HG02571 (cell line): ENCODE measurements around the gene NR2F1.
"Not testable (repeated sequence)": the region's sequence is repeated elsewhere in the genome, so short reads cannot be mapped to it uniquely, and the experiment has no call there.

Source experiments
- ATAC-seq: cut with Tn5 transposase; IDR thresholded peaks from one replicate; pipeline ENCODE4 v1.9.1; 2021; ENCODE audit warnings: mild to moderate bottlenecking, moderate library complexity; ENCODE audit not compliant: unreplicated experiment

The NR2F1 gene

DNA sequence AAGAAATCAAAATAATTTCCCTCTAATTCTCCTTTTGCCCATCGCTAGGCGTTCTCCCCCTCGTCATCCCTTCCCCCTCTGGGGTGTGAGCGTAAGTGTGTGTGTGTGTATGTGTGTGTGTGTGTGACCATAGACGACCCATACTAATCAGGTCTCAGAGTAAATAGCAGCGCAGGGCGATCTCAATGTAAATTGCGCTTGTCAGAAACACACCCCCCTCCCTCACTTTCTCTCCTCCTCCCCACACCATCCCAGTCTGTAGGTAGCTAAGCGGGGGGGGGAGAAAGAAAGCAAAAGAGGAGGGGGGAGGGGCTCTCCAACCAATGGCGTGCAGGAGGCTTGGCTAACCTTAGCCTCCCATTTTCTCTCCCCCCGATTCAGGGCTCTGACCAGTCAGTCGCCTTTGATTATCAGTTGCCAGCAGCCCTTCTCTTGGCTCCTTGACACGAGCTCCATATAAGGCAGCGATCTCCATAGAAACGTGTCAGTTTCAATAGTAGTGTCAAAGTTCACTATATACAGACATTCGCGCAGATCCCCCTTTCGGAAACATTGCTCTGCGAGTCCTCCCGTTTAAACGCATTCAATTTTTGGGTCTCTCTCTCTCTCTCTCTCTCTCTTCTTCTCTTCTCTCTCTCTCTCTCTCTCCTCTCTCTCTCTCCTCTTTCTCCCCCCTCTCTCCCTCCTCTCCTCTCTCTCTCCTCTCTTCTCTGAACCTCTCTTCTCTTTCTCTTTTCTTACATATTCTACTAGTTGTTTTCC, at the start of gene NR2F1:
Gene NR2F1, plus strand, starts transcription at position 546 of the 762 bp plus-strand sequence. CDS start 1,802 bp downstream, outside the sequence.
- ATAC-seq, result no peak

DNA sequence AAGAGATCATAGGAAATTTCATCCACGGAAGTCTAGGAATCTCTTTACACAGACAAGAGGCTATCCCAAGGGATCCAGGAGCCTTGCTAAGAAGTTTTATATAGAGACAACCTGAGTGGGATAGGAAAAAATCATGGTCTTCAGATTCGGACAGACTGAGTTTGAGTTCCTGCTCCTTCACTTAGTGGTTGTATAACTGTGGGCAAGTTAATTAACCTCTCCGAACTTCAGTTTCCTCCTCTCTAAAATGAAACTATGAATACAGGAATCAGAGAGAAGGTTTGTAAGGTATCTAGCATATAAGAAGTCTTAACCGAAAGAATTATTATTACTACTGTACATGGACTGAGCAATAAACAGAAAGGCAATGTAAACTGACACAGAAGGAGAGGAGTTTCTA, 37.1 kb upstream of the NR2F1 start:
- ATAC-seq, result no peak

DNA sequence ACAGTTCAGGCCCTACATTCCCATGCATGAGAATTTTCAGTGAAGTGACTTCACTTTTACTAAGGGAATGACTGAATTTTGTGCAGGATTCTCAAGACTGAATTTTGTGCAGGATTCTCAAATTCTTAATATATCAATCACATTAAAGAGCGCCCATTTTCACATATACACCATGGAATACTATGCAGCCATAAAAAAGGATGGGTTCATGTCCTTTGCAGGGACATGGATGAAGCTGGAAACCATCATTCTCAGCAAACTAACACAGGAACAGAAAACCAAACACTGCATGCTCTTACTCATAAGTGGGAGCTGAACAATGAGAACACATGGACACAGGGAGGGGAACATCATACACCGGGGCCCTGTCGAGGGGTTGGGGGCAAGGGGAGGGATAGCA, 33.4 kb upstream of the NR2F1 start:
- ATAC-seq, result not testable (repeated sequence)

DNA sequence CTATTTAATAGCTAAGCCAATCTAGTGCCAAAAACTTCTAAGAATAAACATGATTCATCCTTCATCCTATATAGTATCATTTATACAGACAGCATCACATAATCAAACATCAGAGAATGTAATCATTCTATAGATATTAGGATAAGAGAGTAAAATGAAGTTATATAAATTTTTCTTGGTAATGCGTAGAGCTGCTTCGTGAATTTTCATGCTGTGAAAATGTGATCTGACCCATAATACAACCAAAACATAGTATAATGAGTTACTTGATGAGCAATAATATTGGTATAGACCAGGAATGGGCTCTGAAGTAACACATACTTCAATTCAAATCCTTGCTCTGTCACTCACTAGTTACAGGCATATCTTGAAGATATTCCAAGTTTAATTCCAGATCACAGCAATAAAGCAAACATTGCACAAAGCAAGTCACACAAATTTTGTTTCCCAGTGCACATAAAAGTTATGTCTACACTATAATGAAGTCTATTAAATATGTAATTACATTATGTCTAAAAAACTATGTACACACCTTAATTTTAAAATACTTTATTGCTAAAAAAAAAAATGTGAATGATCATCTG, 25.9 kb upstream of the NR2F1 start:
- ATAC-seq, result no peak

DNA sequence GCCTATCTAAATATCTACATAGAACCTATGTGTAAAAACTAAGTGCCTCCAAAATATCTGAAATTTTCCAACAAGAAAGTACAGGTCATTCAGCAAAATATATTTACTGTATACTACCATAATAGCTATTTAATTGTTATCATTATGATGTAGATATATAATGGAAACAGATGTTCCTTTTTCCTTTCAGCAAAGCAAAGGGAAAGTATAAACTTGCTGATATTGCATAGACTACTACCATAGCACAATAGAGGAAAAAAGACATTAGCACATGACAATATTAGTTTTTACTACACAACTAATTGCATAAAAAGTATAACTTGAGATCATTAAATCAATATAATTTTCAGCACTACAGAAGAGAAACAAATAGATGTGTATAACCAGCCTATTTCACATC, 16.9 kb upstream of the NR2F1 start:
- no peak for ATAC-seq

DNA sequence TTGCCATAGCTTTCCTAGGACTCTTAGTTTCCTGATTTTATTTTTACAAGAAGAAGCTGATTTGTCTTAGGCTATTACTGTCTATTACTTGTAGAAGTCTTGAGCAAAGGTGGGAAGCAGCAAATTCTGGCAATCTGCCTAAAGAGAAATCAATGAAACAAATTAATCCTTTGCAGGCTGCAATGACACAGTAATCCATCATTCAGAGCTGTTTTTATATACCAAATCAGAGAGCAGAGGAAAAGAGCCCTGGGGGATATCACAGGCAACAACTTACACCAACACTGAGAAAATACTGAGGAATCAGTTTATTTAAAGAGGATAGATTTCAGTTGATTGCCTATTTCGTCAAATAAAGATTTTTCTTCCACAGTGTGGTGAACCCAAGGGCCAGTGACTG, 15.6 kb upstream of the NR2F1 start:
- no peak for ATAC-seq

DNA sequence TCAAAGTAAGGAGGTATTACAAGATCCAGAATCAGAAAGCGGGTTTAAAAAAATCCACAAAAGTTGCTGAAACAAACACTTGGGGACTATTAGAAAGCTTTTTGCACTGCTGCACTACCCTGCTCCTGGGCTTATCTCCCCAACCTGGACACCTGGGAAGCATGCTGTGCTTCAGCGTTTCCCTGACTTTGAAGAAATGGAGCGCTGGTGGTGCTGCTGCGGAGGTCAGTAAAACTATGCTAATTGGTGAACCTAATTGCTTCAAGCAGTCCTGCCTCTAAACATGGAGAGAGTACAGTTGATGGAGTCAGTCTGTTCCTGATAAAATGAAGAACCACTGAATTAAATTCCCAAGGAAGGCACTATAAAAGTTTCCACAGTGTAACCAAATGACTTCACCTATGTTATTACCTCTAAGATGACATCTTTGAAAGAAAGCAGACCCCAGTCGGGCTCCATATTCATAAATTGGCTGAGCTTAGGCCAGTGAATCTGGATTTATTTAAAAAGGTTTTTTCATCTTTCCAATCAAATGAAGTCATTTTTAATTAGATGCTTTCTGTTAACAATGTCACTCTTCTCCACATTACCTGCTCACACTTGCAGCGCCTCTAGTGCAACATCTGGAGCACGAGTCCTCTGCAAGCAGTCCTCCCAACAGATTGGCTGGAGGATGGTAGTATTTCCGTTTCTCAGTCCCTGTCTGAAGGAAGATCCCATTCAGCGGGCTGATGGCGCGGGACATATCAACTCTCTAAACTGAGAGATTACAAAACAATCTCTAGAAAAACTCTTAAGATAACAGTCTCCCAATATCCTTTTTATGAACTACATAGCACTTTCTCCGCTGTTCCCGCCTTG, 13.5 kb upstream of the NR2F1 start:
- ATAC-seq, result no peak

DNA sequence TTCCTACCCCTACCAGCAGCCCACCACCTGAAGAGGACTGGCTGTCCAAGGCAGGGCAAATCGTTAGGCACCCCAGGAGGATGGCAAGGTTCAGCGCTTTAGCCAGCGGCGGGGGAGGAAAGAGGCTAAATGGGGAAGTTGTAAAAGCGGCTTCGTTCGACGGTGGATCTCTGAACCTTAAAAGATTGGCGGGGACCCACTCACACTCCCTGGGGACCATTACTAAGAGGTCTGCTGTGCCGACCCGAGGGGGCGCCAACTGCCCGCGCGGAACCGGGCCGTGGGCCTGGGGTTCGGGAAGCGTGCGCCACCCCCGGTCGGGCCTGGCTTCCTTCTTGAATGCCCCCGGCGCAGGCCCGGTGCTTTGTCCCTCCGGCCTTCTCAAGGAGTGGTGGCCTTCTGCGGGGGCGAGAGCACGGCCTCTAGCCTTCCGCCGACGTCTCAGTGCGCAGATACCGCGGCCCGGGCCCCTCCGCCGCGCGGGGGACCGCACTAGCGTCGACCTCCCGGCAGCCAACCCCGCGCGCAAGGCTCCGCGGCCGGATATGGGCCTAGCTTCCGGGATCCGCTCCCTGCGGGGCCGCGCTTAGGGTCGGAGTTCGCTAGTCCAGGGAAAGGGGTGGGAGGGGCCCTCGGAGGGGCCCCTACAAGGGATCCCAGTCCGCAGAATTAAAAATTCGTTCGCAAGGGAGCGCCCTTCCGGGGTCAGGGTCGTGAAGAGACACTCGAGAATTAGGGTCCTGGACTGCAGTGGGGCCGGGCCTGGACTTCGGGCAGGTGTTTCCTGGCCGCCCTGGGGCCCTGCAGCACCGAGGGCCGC, 12.5 kb upstream of the NR2F1 start:
- ATAC-seq, result no peak

DNA sequence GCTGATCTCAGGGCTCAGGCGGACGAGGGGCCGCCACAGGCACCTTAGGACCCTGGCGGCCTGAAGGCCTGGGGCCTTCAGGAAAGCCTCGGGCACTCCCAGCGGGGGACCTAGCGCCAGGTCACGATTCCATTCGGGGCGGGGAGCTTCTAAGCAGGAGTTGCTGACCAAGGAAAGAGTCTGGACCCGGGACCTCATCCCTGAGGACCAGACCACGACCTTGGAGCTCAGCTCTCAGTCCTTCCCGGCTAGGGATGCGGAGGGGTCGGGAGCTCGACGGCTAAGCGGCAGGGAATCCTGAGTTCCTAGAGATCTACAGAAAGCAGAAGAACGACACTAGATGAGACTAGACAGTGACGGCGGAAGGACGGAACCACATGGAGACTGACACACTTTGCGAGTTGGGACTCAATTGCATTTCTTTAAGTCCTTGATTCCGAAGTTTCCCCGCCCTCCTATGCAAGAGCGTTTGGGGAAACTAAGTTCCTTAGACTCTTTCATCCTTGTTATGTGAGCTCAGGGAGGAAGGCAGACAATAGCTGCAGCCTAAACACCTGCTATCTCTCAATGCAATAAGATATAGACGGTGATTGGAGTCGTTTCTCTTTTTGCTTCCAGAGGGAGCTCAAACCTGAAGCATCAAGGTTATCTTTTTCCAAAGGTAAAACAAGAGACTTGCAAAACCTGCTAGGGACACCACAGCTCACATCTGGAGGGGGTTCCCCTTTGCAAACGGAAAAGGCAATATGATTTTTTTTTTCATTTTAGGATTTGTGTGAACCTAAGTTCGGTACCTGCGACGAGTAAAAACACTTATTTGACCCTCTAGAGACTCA, 11.7 kb upstream of the NR2F1 start:
- no peak for ATAC-seq

DNA sequence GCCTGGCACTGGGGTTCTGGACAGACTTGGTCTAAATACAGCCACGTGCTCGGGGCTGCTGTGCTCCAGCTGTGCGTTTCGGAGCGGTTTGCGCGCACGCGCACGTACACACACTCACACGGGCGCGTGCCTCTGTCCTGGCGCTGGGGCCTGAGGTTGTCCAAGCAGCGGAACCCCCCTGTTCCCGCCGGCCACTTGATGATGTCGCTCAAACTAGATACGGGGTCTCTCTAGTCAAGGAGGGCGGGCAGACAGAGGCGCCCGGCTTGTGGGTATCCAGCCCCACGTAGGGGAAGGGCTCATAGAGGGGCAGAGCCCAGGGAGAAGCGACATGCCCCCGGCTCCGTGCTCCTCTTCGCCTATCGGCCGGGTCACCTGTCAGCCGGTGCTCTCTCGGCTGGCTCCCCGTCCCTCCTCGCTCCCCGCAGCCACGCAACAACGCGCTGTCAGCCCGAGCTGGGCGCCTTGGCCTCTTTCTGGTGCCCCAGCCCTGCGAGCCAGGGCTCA, 10.9 kb upstream of the NR2F1 start:
- no peak for ATAC-seq

DNA sequence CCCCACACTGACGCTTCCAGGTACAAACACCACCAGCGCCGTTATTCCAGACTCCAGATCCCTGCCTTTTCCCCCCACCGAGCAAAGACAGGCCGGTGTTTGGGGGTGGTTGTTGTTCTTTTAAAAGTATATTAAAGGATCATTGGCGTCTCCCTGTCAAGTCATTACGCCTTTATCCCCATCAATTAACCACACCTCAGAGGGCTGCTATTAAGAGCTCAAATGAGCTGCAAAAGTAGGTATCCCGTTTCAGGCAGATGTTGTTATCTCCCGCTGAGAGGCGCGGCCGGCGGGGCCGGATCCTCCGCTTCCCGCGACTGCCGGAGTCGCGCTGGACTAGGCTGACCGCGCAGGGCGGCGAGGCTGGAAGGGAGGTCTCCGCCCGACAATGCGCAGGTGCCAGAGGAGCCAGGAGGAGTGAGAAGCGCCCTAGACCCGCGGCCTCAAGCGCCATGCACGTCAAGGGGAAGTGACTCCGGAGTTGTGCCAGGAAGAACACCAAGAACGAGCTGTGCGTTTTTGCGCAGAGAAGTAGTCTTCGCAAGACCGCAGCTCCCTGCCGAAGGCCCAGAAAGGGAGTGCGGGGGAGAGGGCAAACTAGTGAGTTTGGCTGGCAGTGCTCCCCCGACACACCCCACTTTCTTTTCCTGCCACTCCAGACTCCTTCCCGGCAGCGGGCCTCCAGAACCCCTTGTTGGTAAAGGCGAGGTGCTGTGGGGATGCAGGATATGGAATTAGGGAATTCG, 10.2 kb upstream of the NR2F1 start:
- ATAC-seq, result no peak

DNA sequence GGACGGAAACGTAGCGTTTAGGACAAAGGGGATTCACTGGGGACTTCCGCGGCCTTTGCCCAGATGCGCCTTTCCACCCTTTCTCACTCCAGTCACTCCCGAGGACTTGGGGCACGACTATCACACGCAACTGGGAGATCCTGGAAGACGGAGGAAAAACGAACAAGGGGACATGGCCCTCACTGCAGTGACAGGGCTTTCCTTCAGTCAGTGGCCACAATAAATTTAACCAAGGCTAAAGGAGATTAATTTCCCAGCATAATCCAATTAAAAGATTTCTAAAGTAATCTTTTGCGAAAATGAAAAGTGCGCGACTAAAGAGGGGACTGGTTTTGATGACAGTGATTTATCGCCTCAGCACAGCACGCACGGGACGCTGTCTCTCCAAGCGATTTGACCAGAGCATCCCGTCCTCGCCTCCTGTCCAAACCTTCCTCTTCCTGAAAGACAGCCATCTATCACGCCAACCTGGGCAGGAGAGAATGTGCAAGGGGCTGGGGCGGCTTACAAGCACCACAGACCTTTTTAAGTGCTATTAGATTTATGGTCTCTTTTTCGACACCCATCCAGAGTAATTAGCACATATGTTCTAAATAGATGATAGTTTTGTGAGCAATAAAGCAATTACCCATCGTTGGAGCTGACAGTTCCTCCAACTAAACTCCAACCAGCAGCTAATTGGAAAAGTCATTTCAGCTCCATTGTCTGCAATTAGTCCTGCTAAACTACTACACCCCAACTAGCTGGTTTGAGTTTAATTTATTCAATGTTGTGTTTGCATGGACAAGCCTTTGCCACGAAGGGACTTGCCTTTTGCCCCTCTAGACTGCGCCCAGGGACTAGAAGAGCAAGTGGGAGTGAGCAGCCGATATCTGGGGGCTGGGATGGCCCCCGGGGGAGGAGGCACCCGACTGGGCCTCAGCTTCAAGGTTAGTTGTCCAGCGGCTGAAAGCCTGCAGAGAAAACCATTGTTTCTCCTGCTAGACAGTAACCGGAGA, 9.4 kb upstream of the NR2F1 start:
- ATAC-seq, result no peak

DNA sequence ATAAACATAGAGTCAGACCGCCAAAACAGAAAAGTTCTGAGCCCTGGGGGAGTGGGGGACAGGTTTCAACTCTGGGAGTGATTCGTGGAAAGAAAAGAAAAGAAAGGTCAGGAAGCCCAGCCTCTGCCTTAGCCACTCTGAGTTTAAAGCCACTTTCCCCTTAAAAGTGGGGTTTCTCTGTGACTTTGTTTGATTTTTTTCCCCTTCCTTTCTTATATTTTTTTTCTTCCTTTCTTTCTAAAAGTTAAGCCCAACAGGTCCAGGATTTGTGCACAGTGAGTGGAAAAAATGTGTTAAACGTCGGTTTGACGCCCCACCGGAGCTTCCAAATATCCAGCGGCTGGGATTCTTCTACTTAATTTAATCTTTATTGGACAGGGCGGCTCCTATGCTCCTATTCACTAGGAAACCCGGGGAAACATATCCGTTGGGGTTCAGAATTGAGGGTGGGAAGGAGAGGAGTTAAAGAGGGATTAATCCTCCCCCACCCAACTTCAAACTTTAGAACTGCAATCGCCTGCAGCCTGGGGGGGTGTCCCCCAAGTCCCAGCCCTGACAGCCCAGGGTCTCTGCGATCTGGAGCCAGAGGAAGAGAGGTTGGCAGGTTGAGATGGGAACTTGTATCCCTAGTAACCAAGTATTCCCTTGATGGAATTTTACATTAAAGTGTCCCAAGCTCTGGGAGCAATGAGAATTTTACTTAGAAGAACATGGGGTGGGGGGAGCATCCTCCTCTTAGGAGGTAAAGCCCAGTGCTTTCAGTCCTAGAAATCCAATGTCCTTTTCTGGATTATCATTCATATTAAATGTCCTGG, 8.3 kb upstream of the NR2F1 start:
- ATAC-seq, result no peak

DNA sequence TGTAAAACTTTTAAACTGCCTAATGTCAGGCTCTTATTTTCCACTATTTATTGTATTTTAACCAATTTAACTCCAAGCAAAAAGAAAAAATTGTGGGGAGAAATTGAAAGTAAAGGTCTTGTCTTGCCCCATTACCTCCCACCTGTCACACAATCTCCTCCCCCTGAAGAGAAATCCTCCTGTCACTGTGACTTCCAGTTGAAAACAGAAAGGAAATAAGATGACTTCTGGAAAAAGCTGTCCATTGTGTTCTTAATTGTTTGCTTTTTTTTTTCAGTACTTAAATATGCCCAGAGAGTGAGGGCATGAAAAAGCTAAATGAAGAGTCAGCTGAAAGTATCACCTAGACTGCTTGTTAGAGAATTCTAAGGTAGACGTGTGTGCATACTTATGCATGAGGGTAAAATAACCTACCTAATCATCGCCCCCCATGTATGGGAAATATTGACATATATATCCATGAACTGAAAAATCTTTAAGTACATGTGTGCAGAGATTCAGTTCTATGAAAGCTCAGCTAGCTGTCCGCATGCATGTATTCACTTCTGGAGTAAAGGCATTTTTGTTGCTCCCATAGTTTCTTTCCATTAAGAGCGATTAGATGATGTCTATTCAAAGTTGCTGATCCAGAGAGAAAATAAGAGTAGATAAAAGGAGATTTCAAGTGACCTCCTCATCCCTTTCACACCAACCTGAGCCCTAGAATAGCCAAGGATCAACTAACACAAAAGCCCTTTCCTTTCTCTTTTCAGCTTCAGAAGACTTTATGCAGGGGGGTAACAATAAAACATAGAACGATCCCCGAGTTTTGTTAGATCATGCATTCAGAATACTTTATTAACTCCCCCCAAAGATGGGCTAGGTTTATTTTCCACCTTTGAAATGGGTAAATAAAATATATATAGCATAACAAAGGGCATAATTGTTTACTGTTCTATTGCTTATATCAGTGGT, 7.3 kb upstream of the NR2F1 start:
- no peak for ATAC-seq

DNA sequence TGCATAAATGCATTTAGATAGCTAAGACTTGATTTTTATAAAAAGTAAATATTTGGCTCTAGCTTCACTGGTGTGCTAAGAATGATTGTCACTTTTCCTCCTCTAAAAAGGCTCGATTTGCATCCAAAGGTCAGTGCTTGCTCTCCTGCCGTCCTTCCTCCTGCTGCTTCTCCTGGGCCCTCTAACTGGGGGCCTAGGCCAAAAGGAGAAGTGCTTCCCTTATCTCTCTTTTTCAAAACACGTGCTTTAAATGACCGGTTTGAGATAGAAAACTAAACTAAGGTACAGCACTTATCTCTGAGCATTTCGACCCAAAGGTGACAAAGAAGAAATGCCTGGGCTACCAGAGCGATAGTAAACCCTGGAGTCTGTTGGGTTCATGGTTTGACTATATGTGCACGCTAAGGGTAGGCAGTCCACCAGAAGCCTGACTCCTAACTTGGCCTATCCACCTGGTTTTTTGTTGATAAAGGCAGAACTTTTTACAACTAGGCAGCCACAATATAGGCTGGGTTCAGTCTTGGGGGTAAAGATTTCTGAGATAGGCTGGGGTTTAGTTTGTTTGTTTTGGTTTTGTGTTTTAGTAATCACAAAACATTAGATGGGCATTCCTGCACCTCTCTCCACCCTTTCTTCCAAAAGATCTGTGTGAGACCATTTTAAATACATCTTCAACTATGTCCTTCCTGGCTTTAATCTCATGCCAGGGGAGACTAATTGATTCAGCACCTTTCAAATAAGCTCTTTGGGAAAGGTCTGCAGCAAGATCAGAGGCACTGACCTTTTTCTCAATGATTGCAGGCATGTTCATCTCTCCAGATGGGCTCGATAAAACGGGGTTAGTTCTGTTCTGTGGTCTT, 5.8 kb upstream of the NR2F1 start:
- ATAC-seq, result no peak
